Mesendoderm (in vitro differentiated cells): ENCODE results near the gene HSPB3.
"Not testable (repeated sequence)": the region's sequence is repeated elsewhere in the genome, so short reads cannot be mapped to it uniquely, and the experiment has no call there.

Source experiments
- DNase-seq: peaks from one replicate; pipeline ENCODE4 v3.0.0; 2013
- H2AK5ac ChIP-seq: 2 replicates; pipeline ENCODE4 v1.6.1; 2013; ENCODE audit warnings: low read length, inconsistent platforms
- H2BK120ac ChIP-seq: 2 replicates; pipeline ENCODE4 v1.6.1; 2013; ENCODE audit warnings: low read depth, mild to moderate bottlenecking, low read length, moderate library complexity, mixed read lengths
- H2BK15ac ChIP-seq: replicated peaks from 2 replicates; pipeline ENCODE4 v1.6.1; 2013; ENCODE audit warnings: low read depth, mild to moderate bottlenecking, moderate library complexity
- H2BK5ac ChIP-seq: 2 replicates; pipeline ENCODE4 v1.6.1; 2013; ENCODE audit warnings: low read length, inconsistent platforms
- H3K18ac ChIP-seq: 2 replicates; pipeline ENCODE4 v1.6.1; 2013; ENCODE audit warnings: mild to moderate bottlenecking, low read length, mixed read lengths
- H3K23ac ChIP-seq: one replicate; pipeline ENCODE4 v1.6.1; 2013; ENCODE audit warnings: low read length
- H3K27ac ChIP-seq: 2 replicates; pipeline ENCODE4 v1.5.1; 2013; ENCODE audit warnings: low read depth, mild to moderate bottlenecking, inconsistent platforms, low read length, moderate library complexity
- H3K27me3 ChIP-seq: 2 replicates; pipeline ENCODE4 v1.6.1; 2013; ENCODE audit warnings: low read length, control low read depth, mild to moderate bottlenecking, inconsistent platforms; ENCODE audit not compliant: insufficient read depth, poor library complexity
- H3K36me3 ChIP-seq: 2 replicates; pipeline ENCODE4 v1.6.1; 2013; ENCODE audit warnings: low read length, inconsistent platforms; ENCODE audit not compliant: control insufficient read depth, insufficient read depth
- H3K4ac ChIP-seq: one replicate; pipeline ENCODE4 v1.6.1; 2013; ENCODE audit warnings: low read depth, mild to moderate bottlenecking, low read length, moderate library complexity
- H3K4me1 ChIP-seq: 2 replicates; pipeline ENCODE4 v1.6.1; 2013; ENCODE audit warnings: low read depth, low read length, inconsistent platforms; ENCODE audit not compliant: control insufficient read depth
- H3K4me2 ChIP-seq: 2 replicates; pipeline ENCODE4 v1.6.1; 2013; ENCODE audit warnings: low read length
- H3K4me3 ChIP-seq: 2 replicates; pipeline ENCODE4 v1.5.1; 2013; ENCODE audit warnings: mild to moderate bottlenecking, low read length
- H3K56ac ChIP-seq: one replicate; pipeline ENCODE4 v1.6.1; 2013; ENCODE audit warnings: low read length
- H3K79me1 ChIP-seq: 2 replicates; pipeline ENCODE4 v1.6.1; 2013; ENCODE audit warnings: low read length, inconsistent platforms
- H3K79me2 ChIP-seq: 2 replicates; pipeline ENCODE4 v1.6.1; 2013; ENCODE audit warnings: mild to moderate bottlenecking, low read length; ENCODE audit not compliant: control insufficient read depth, insufficient read depth
- H3K9ac ChIP-seq: 2 replicates; pipeline ENCODE4 v1.6.1; 2013; ENCODE audit warnings: low read length, inconsistent platforms
- H4K5ac ChIP-seq: one replicate; pipeline ENCODE4 v1.6.1; 2013; ENCODE audit warnings: low read length
- H4K8ac ChIP-seq: one replicate; pipeline ENCODE4 v1.6.1; 2013; ENCODE audit warnings: low read depth, mild to moderate bottlenecking, control low read depth, low read length, moderate library complexity
- WGBS: extraction: QIAGEN DNeasy Blood & Tissue Kit; methylation state at CpG from one replicate; pipeline ENCODE4 v1.1.7; 2013; ENCODE audit warnings: low lambda C conversion rate, missing lambda C conversion rate; ENCODE audit not compliant: insufficient coverage; ENCODE audit errors: extremely low coverage; 5-methylcytosine and 5-hydroxymethylcytosine counted together

HSPB3 gene

GRCh38 chr5:54485659-54486058 lies 30.2 kb downstream of the HSPB3 start:
- not testable (repeated sequence) for H4K8ac ChIP-seq, H3K18ac ChIP-seq, H2BK5ac ChIP-seq, H3K79me2 ChIP-seq, H3K9ac ChIP-seq, H2BK120ac ChIP-seq, H3K4me2 ChIP-seq, H3K27me3 ChIP-seq, H3K27ac ChIP-seq, H3K36me3 ChIP-seq, H3K4me3 ChIP-seq, H2BK15ac ChIP-seq, H3K79me1 ChIP-seq, H3K4ac ChIP-seq, H3K56ac ChIP-seq, H4K5ac ChIP-seq, H3K4me1 ChIP-seq, H3K23ac ChIP-seq, H2AK5ac ChIP-seq, DNase-seq

- not testable (repeated sequence) for H3K79me2 ChIP-seq, H2BK5ac ChIP-seq, H3K4me3 ChIP-seq, H3K23ac ChIP-seq, H4K8ac ChIP-seq, H3K27me3 ChIP-seq, H3K79me1 ChIP-seq, H3K18ac ChIP-seq, H2BK15ac ChIP-seq, H3K36me3 ChIP-seq, H3K27ac ChIP-seq, H3K9ac ChIP-seq, DNase-seq, H3K4ac ChIP-seq, H2AK5ac ChIP-seq, H3K4me1 ChIP-seq, H3K4me2 ChIP-seq, H4K5ac ChIP-seq, H3K56ac ChIP-seq, H2BK120ac ChIP-seq
- WGBS: no CpG with 5 or more reads among the region's 2 CpGs
Observed at GRCh38 chr5:54489648-54489979, 34.1 kb downstream of the HSPB3 start.

- Histone ChIP-seq H3K4me3 (no peak overlapping the region), H3K27ac (no peak overlapping the region), H4K5ac (no peak overlapping the region), H3K18ac (no peak overlapping the region), H2BK15ac (no peak overlapping the region), H2BK5ac (no peak overlapping the region), H3K4ac (no peak overlapping the region), H3K36me3 (no peaks in the 10 kb centered on the region), H3K79me1 (no peaks in the 10 kb centered on the region), H3K27me3 (no peaks in the 10 kb centered on the region), H3K23ac (no peak overlapping the region), H3K56ac (no peak overlapping the region), H2AK5ac (no peak overlapping the region), H3K9ac (no peak overlapping the region), H3K79me2 (no peaks in the 10 kb centered on the region), H2BK120ac (no peak overlapping the region), H3K4me1 (no peaks in the 10 kb centered on the region), H3K4me2 (no peak overlapping the region), H4K8ac (no peak overlapping the region)
- no peak for DNase-seq
- no CpG with 5 or more reads among the region's 1 CpG for WGBS
Observed at GRCh38 chr5:54491326-54491725, 35.8 kb downstream of the HSPB3 start.

- no peak overlapping the region for H3K27ac ChIP-seq
- no peaks in the 10 kb centered on the region for H3K36me3 ChIP-seq
- no peak overlapping the region for H2BK120ac ChIP-seq
- WGBS: no CpG with 5 or more reads among the region's 2 CpGs
- H3K79me2 ChIP-seq: no peaks in the 10 kb centered on the region
- H3K56ac ChIP-seq: no peak overlapping the region
- no peak for DNase-seq
- no peak overlapping the region for H4K5ac ChIP-seq
- H3K4me1 ChIP-seq: no peaks in the 10 kb centered on the region
- no peak overlapping the region for H3K23ac ChIP-seq
- H3K4ac ChIP-seq: no peak overlapping the region
- H2BK5ac ChIP-seq: no peak overlapping the region
- no peak overlapping the region for H2AK5ac ChIP-seq
- no peak overlapping the region for H3K18ac ChIP-seq
- H3K79me1 ChIP-seq: no peaks in the 10 kb centered on the region
- H4K8ac ChIP-seq: no peak overlapping the region
- no peaks in the 10 kb centered on the region for H3K27me3 ChIP-seq
- no peak overlapping the region for H3K4me3 ChIP-seq
- H3K4me2 ChIP-seq: no peak overlapping the region
- H3K9ac ChIP-seq: no peak overlapping the region
- H2BK15ac ChIP-seq: no peak overlapping the region
Observed at GRCh38 chr5:54492178-54492577, 36.7 kb downstream of the HSPB3 start.

GRCh38 chr5:54495027-54495426 lies 39.5 kb downstream of the HSPB3 start:
- no peak overlapping the region for H3K4me3 ChIP-seq
- H3K27me3 ChIP-seq: no peaks in the 10 kb centered on the region
- H3K27ac ChIP-seq: no peak overlapping the region
- no peak overlapping the region for H3K9ac ChIP-seq
- H3K23ac ChIP-seq: no peak overlapping the region
- H3K79me1 ChIP-seq: no peaks in the 10 kb centered on the region
- no peak overlapping the region for H2AK5ac ChIP-seq
- H3K4ac ChIP-seq: no peak overlapping the region
- no peaks in the 10 kb centered on the region for H3K4me1 ChIP-seq
- no peaks in the 10 kb centered on the region for H3K36me3 ChIP-seq
- H4K8ac ChIP-seq: no peak overlapping the region
- no peak for DNase-seq
- H2BK15ac ChIP-seq: no peak overlapping the region
- H3K79me2 ChIP-seq: no peaks in the 10 kb centered on the region
- H4K5ac ChIP-seq: no peak overlapping the region
- no peak overlapping the region for H3K4me2 ChIP-seq
- H2BK5ac ChIP-seq: no peak overlapping the region
- no peak overlapping the region for H2BK120ac ChIP-seq
- H3K18ac ChIP-seq: no peak overlapping the region
- no peak overlapping the region for H3K56ac ChIP-seq
